Activated T-cell treated with anti-CD3 and anti-CD28 coated beads, Interleukin-2, amount 50 U/mL, for 24 hours (primary cell): ENCODE measurements around the gene ZCRB1.
"Not testable (repeated sequence)": the region's sequence is repeated elsewhere in the genome, so short reads cannot be mapped to it uniquely, and the experiment has no call there.

Experiments used
- DNase-seq: peaks from one replicate; pipeline ENCODE4 v3.0.0-alpha.2; 2020
- H3K27ac Mint-ChIP-seq: 2 replicates; pipeline ENCODE4 v1.8.0; 2020; ENCODE audit warnings: mild to moderate bottlenecking, mixed read lengths
- H3K27me3 Mint-ChIP-seq: 2 replicates; pipeline ENCODE4 v1.8.0; 2020; ENCODE audit warnings: mixed read lengths
- H3K36me3 Mint-ChIP-seq: 2 replicates; pipeline ENCODE4 v1.8.0; 2020; ENCODE audit warnings: low read depth, mixed read lengths
- H3K4me1 Mint-ChIP-seq: 2 replicates; pipeline ENCODE4 v1.8.0; 2020; ENCODE audit warnings: low read depth, mixed read lengths
- H3K4me3 Mint-ChIP-seq: 2 replicates; pipeline ENCODE4 v1.8.0; 2020; ENCODE audit warnings: mild to moderate bottlenecking, moderate library complexity, mixed read lengths
- H3K9me3 Mint-ChIP-seq: 2 replicates; pipeline ENCODE4 v1.8.0; 2020; ENCODE audit warnings: mixed read lengths

ZCRB1 gene

DNA sequence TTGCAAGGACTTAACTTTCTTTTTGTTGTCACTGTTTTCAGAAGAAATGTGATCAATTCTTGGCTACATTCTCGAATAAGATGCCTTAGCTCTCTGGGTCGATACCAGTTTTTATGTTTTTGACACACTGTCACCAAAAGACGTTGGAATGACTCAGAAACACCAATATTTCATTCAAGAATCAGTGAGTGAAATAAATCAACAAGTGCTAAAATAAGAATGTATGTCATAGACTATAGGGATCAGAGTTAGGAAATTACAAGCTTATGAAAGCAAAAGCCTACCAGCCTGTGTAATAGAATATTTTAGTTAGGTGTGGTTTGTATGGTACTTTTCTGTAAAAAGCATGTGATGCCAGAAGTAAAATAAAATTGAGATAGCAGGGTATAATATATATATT is 17.8 kb upstream of the ZCRB1 start:
- Mint-ChIP-seq H3K27ac (peak overlapping the region; percentile 66), H3K4me1 (peaks cover 54% of the 10 kb centered on the region), H3K36me3 (peaks cover 60% of the 10 kb centered on the region), H3K9me3 (no peaks in the 10 kb centered on the region), H3K4me3 (no peak overlapping the region), H3K27me3 (no peaks in the 10 kb centered on the region)
- no peak for DNase-seq

DNA sequence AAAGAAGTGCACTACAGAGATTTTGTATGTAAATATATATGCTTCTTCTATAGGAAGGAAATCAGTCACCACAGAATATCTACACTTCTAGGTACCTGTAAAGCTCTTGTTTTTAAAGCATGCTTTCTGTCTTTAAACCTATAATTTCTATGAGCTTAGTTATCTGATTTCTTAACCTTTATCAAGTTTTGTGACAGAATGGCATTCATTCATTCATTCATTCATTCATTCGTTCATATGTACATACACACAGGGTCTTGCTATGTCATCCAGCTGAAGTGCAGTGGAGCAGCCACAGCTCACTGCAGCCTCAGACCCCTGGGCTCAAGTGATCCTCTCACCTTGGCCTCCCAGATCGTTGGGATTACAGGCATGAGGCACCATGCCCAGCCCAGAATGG is 16.1 kb upstream of the ZCRB1 start:
- Mint-ChIP-seq H3K9me3 (no peaks in the 10 kb centered on the region), H3K36me3 (peaks cover 65% of the 10 kb centered on the region), H3K4me3 (no peak overlapping the region), H3K27ac (no peak overlapping the region), H3K4me1 (peaks cover 57% of the 10 kb centered on the region), H3K27me3 (no peaks in the 10 kb centered on the region)
- no peak for DNase-seq

DNA sequence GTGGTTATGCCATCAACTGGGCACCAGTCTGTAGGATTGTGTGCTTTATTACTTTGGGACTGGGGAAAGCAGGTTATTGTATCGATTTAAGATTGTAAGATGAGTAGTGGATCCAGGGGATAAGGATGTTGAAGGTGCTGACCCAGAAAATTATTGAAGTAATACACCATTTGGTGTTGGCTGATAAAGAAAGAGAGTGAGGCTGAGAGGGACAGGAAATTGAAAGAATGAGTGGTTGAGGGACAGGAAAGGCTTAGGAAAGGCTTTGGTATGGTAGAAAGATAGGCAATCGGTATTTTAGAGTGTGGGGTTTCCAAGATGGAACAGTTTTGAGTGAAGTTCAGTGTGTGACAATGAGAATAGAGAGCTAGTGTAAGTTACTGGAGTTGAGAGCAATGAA is 12.4 kb upstream of the ZCRB1 start:
- DNase-seq, result no peak
- Mint-ChIP-seq H3K27me3 (no peaks in the 10 kb centered on the region), H3K36me3 (peaks cover 66% of the 10 kb centered on the region), H3K4me3 (no peak overlapping the region), H3K4me1 (peaks cover 52% of the 10 kb centered on the region), H3K27ac (peak overlapping the region; percentile 39), H3K9me3 (no peaks in the 10 kb centered on the region)

DNA sequence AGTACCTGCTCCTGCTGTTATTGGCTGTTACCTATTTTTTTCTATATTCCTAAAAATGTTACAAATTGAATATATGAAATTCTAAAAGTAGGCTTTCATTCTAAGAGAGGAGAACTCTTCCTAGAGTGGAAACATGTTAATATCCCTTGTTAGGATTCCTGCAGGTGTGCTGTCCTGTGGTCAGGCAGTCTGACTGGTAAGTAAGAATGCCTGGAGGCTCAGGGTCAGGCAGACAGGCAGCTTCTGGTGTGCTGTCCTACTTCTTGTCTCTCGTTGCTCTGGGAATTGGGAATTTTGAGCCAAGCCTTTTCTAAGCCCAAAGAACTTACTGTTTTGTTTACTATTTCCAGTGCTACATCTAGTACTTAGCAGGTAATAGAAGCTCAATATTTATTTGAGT is 10.4 kb upstream of the ZCRB1 start:
- no peak overlapping the region for H3K4me3 Mint-ChIP-seq

DNA sequence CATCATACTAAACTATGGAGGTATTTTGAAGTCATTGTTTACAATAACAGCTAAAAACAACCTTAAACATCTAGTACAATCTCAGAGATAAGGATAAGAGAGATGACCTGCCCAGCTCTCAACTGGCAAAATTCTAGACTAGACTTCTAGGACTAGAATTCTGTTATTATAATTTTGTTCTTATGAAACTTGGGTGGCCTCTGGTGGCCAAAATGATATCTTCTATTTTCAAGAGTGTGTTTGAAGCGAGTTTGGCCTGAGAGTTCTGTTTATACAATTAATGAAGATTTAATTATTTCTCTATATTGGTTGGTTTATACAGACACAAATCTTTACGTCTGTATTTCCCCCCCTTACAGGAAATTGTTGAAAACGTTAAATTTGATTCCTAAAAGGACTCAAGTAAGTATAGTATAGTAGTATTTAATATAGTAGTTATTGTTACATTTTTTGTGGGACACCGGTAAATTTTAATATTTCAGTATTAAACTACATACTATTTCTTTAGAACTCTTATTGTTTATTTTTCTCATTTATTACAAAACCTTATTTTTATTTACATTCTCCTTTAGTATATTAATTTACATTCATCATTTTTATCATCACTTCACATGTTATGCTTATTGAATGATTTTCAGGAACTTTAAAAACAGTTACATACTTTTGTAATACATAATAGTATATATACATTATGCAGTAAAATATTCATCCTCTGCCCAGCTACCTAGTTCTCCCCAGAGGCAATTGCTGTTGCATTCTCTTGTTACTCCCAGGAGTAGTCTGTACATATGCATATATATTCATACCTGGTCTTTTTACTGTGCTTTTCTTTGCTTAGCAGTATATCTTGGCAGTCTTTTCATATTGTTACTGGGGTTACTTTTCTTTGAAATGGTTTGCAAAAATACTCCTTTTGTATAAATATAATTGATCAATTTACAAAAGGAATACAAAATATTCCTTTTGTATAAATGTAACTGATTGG is 6.7 kb upstream of the ZCRB1 start:
- Mint-ChIP-seq H3K4me3 (no peak overlapping the region), H3K27me3 (no peaks in the 10 kb centered on the region), H3K9me3 (no peaks in the 10 kb centered on the region), H3K36me3 (peaks cover 48% of the 10 kb centered on the region), H3K4me1 (peaks cover 64% of the 10 kb centered on the region), H3K27ac (peak overlapping the region; percentile 42)
- no peak for DNase-seq

More for the DNA sequence above, 10.4 kb upstream of the ZCRB1 start:
- peaks cover 58% of the 10 kb centered on the region for H3K4me1 Mint-ChIP-seq
- no peaks in the 10 kb centered on the region for H3K27me3 Mint-ChIP-seq
- no peak overlapping the region for H3K27ac Mint-ChIP-seq
- no peak for DNase-seq
- H3K36me3 Mint-ChIP-seq, result peaks cover 54% of the 10 kb centered on the region
- H3K9me3 Mint-ChIP-seq, result no peaks in the 10 kb centered on the region

DNA sequence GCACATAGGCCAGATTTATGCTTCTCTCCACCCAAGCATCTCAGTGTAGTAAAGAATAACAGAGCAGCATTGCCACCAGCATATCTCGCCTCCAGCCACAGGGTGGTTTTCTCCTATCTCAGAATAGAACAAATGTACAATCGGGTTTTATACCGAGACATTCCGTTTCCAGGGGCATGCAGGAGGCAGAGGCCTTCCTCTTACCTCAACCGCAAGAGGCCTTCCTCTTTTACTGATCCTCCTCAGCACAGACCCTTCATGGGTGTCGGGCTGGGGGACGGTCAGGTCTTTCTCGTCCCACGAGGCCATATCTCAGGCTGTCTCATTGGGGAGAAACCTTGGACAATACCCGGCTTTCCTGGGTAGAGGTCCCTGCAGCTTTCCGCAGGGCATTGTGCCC is 4.2 kb upstream of the ZCRB1 start:
- peaks cover 67% of the 10 kb centered on the region for H3K4me1 Mint-ChIP-seq
- H3K27ac Mint-ChIP-seq, result not testable (repeated sequence)

DNA sequence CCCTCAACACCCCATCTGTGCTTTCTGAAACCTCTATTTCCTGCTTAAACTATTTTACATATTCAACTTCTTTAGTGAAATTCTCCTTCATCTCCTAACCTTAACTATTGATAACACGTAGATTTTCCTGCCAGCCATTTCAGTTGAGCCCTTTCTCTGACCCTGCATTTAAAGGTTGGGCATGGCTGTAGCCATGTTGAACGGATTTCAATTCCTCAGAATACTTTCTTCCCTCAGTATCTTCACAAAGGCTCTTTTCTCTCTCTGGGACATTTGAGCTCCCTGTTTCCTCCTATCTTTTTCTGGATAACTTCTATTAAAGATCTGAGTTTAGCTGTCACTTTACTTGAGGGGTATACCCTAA is 1.3 kb upstream of the ZCRB1 start:
- Mint-ChIP-seq H3K36me3 (peaks cover 52% of the 10 kb centered on the region), H3K27me3 (no peaks in the 10 kb centered on the region)

More for the DNA sequence above, 4.2 kb upstream of the ZCRB1 start:
- not testable (repeated sequence) for H3K27me3 Mint-ChIP-seq, DNase-seq, H3K4me3 Mint-ChIP-seq, H3K9me3 Mint-ChIP-seq
- peaks cover 53% of the 10 kb centered on the region for H3K36me3 Mint-ChIP-seq

DNA sequence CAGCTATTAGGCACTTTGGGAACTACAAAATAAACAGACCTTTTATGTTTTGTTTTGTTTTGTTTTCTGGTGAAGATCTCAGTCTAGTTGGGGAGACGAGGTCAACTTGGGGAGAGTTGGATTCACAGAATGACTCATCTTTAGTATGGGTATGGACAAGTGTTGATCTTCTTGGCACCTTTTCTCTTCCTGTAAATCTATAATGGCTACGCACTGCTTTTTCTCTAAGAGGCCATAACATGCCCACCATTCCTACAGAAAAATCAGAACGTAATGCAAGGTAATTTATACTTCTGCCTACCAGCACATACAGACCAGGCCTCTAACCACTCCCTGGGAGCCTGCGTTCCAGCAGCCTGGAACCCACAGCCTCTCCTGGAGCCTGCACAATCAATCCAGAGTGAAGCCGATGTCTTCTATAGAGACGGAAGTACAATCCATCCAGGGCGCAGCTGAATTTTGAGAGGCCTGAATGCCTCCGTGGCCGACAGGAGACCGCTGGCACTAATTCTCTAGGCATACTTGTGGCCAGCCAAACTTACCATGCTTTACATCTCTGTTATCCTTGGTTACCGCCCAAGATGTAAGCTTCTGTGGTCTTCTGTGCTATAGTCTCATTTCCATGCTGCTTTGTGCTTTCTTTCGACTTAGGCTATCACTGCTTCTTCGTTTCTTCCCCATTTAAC is 790 bp upstream of the ZCRB1 start:
- H3K27ac Mint-ChIP-seq, result peak overlapping the region; percentile 97
- H3K4me1 Mint-ChIP-seq, result peaks cover 52% of the 10 kb centered on the region
- no peak for DNase-seq
- no peaks in the 10 kb centered on the region for H3K9me3 Mint-ChIP-seq
- H3K4me3 Mint-ChIP-seq, result peak overlapping the region; percentile 99
- H3K27me3 Mint-ChIP-seq, result no peaks in the 10 kb centered on the region
- H3K36me3 Mint-ChIP-seq, result peaks cover 55% of the 10 kb centered on the region

More for the DNA sequence above, 1.3 kb upstream of the ZCRB1 start:
- no peak for DNase-seq
- Mint-ChIP-seq H3K4me3 (peak overlapping the region; percentile 99), H3K4me1 (peaks cover 57% of the 10 kb centered on the region), H3K27ac (peak overlapping the region; percentile 97), H3K9me3 (no peaks in the 10 kb centered on the region)

DNA sequence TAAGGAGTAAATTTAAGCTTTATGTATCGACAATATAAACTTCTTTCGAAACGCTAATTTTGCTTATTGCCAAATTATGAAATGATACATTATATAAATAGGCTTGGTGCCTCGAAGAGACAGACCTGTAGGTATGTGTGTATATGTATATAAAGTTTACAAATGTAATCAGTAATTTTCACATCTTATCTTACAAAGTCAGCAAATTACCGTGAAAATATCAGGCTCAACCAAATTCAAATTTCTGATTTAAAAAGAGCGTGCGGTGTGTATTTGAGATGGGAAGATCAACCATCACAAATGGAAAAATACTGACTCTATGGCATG is 605 bp downstream of the ZCRB1 start:
- H3K27me3 Mint-ChIP-seq, result no peaks in the 10 kb centered on the region
- peak overlapping the region; percentile 99 for H3K4me3 Mint-ChIP-seq
- H3K27ac Mint-ChIP-seq, result peak overlapping the region; percentile 97
- peaks cover 65% of the 10 kb centered on the region for H3K36me3 Mint-ChIP-seq
- H3K4me1 Mint-ChIP-seq, result peaks cover 40% of the 10 kb centered on the region
- no peak for DNase-seq
- no peaks in the 10 kb centered on the region for H3K9me3 Mint-ChIP-seq

DNA sequence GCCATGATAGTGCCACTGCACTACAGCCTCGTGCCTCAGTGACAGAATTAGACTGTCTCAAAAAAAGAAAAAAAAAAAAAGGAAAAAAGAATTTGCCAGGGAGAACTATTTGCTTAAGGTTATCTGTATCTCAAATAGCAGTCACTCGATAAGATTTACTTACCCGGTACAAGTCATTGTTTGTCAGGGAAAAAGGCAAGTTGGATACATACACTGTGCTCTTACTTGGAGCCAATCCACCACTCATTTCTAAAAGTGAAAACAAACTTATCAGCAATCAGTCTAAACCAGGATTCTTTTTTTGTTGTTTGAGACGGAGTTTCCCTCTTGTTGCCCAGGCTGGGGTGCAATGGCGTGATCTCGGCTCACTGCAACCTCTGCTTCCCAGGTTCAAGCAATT is 2.0 kb downstream of the ZCRB1 start:
- no peaks in the 10 kb centered on the region for H3K9me3 Mint-ChIP-seq
- peaks cover 32% of the 10 kb centered on the region for H3K4me1 Mint-ChIP-seq
- H3K36me3 Mint-ChIP-seq, result peaks cover 61% of the 10 kb centered on the region
- no peak overlapping the region for H3K4me3 Mint-ChIP-seq
- DNase-seq, result no peak
- H3K27ac Mint-ChIP-seq, result peak overlapping the region; percentile 48
- no peaks in the 10 kb centered on the region for H3K27me3 Mint-ChIP-seq

DNA sequence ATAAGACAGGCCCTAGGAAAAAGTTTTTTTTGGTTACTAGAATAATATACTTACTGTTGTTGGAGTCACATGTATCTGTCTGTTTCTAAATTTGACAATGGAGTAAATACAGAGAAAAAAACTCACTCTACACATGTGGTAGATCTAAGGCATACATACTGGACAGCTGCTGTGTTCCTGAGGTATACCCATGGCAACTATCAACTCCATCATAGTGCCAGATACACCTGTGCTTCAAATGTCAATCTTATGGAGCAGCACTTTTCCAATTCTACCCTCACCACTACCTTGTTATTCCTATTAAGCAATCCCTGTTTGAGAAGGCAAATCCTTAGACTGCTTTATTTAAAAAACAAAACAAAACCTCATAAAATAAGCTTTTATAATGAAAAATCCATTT is 3.3 kb downstream of the ZCRB1 start:
- H3K4me1 Mint-ChIP-seq, result peaks cover 20% of the 10 kb centered on the region

DNA sequence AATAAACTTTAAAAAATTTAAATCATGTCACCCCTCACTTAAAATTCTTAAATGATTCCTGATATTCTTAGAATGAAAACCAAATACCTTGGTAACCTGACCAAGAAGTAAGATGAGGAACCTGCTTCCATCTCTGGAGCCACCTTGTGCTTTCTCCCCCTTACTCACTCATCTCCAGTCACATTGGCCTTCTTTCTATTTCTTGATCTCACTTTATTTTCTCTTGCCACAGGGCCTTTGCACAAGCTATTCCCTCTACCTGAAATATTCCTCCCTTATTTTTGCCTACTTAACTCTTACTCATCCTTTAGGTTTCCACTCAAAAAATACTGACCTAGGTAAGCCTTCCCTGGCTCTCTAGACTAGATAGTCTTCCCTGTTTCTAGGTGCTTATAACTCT is 5.1 kb downstream of the ZCRB1 start:
- peaks cover 13% of the 10 kb centered on the region for H3K4me1 Mint-ChIP-seq
- DNase-seq, result no peak
- H3K9me3 Mint-ChIP-seq, result no peaks in the 10 kb centered on the region
- H3K27me3 Mint-ChIP-seq, result no peaks in the 10 kb centered on the region
- H3K4me3 Mint-ChIP-seq, result no peak overlapping the region
- H3K27ac Mint-ChIP-seq, result no peak overlapping the region
- H3K36me3 Mint-ChIP-seq, result peaks cover 56% of the 10 kb centered on the region

More for the DNA sequence above, 3.3 kb downstream of the ZCRB1 start:
- no peaks in the 10 kb centered on the region for H3K27me3 Mint-ChIP-seq
- H3K4me3 Mint-ChIP-seq, result no peak overlapping the region
- no peak for DNase-seq
- H3K36me3 Mint-ChIP-seq, result peaks cover 57% of the 10 kb centered on the region
- no peaks in the 10 kb centered on the region for H3K9me3 Mint-ChIP-seq
- H3K27ac Mint-ChIP-seq, result no peak overlapping the region

DNA sequence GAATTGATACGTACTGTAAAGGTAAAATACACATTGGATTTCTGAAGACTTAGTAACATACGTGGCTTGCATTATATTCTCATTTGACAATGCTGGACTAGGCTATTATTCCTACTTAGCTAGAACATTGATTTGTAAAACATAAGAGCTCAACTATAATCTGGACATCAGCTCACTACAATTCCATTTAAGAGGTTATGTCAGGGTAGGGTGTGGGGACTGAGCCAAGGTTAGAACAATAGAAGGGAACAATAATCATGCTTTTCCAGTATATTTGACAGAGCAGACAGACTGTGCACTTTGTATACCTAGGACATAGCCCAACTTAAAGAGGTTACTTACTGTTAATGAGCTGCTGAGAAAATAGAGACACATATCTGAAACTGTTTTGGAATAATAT is 10.8 kb downstream of the ZCRB1 start:
- DNase-seq, result no peak
- no peak overlapping the region for H3K4me3 Mint-ChIP-seq
- no peaks in the 10 kb centered on the region for H3K4me1 Mint-ChIP-seq
- peaks cover 52% of the 10 kb centered on the region for H3K36me3 Mint-ChIP-seq
- no peaks in the 10 kb centered on the region for H3K9me3 Mint-ChIP-seq
- H3K27me3 Mint-ChIP-seq, result no peaks in the 10 kb centered on the region
- no peak overlapping the region for H3K27ac Mint-ChIP-seq

DNA sequence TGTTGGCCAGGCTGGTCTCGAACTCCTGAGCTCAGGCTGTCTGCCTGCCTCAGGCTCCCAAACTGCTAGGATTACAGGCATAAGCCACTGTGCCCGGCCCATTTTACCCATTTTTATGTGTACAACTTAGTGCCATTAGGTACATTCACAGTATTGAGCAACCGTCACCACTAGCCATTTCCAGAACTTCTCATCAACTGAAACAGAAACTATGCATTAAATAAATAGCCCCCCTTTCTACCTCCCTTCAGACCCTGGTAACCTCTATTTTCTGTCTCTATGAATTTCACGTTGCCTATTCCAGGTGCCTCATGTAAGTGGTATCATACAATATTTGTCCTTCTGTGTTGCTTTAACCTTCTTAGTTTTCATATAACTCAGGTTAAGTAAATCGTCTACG is 15.9 kb downstream of the ZCRB1 start:
- Mint-ChIP-seq H3K4me3 (no peak overlapping the region), H3K27me3 (no peaks in the 10 kb centered on the region), H3K27ac (no peak overlapping the region), H3K4me1 (peaks cover 2% of the 10 kb centered on the region), H3K36me3 (peaks cover 21% of the 10 kb centered on the region), H3K9me3 (no peaks in the 10 kb centered on the region)
- no peak for DNase-seq

DNA sequence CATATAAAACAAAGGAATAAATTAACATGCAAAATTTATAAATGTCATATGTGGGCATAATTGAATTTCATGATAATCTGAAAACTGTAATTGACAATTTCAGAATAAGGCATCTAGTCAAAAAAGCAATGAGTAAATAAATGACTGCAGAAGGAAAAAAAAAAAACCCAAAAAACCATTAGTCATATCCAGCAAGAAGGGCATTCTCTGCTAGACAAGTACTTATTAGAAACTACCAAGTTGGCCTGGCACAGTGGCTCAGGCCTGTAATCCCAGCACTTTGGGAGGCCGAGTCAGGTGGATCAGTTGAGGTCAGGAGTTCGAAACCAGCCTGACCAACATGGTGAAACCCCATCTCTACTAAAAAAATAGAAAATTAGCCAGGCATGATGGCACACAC is 17.5 kb downstream of the ZCRB1 start:
- no peak overlapping the region for H3K27ac Mint-ChIP-seq

More for the DNA sequence above, 17.5 kb downstream of the ZCRB1 start:
- Mint-ChIP-seq H3K9me3 (no peaks in the 10 kb centered on the region), H3K27me3 (no peaks in the 10 kb centered on the region), H3K4me1 (peaks cover 2% of the 10 kb centered on the region), H3K4me3 (no peak overlapping the region), H3K36me3 (peaks cover 9% of the 10 kb centered on the region)
- DNase-seq, result no peak
